IPS-NIHi7 (cell line): ENCODE measurements around the gene ZBTB34.
A peak's percentile ranks its signal among the peaks of the same experiment; 100 is the strongest.

Experiments
- DNase-seq: peaks from one replicate; pipeline ENCODE4 v3.0.0; 2012; ENCODE audit warnings: mixed read lengths; ENCODE audit errors: extremely low spot score

The ZBTB34 gene

DNA sequence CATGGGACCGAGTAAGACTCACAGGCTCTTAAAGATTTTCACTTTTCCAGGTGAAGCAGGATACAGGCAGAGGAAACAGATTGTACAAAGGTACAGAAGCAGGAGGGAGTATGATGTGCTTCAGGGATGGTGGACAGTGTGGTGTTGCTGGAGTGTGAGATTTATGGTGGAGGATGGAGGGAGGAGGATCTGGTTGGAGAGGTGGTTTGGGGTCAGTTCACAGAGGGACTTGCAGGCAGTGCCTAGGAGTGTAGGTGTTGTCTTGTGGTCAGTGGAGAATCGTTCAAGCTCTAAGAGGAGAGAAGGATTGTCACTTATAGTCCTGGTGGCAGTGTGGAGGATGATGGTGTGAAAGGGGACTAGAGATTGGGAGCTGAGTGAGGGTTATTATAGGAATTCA, 65.9 kb downstream of the ZBTB34 start:
- DNase-seq: no peak

DNA sequence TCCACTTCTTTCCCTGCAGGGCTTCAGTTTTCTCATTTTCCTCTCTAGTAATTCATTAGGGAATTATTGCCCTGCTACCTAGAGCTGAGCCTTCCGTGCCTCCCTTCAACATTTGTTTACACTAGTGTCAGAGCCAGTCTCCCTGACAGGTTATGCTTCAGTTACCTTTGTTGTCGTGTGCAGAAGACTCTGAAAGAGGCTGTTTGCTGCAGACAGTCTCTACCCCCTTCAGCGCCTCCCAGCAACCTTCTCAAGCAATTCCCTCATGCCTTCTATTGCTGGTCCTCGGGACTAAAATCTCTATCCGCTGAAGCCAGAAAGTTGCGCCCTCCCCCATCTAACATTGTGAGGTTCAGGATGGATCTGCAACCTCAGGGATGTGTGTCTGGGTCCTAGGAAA, 67.0 kb downstream of the ZBTB34 start:
- no peak for DNase-seq

DNA sequence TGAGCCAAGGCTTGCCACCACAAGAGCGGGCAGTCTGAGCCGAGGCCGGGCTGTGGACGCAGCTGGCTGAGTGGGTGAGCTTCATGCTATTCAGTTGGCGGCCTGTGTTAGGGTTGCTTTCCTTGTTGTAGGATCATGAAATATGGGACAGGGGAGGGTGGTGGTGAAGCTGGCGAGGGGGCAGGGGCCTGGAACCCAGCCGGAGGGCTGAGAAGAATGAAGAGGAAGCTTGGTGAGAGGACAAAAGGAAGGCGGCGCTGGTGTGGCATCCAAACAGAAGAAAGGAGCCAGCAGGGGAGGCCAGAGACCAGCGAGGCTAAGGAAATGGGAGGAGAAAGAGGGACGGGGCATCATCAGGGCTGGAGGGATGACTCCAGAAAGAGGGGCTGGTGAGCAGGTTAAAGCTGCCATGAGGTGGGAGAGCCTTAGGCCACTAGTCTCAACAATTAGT, 72.5 kb downstream of the ZBTB34 start:
- peak; percentile 61 for DNase-seq

DNA sequence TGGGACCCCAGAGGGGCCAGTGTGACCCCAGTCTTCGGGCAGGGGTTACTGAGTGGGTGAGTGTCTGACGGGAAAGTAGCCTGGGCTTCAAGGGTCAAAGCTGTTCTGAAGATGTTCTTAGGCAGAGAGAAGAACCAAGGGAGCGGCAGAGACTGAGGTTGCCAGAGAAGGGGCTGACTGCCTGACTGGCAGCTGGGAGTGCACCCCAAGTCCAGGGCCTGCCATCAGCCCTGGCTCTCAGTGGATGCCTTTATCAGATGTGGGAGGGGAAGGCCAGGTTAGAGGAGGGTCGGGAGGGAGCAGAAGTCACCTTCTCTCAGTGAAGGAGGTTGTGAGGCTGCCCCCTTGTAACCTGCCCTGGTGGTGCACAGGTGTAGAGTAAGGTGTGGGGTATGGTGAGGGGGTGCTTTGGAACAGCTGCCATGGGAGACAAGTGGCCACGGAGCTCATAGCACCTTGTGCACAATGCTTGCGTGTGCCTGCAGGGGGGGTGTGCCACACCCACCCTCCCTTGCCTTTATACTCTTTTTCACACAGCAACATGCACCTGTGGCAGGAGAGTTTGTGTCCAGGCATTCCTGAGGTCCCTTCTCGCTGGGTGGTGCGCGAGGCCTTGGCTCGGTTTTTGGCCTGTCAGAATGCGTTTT, 73.0 kb downstream of the ZBTB34 start:
- no peak for DNase-seq

DNA sequence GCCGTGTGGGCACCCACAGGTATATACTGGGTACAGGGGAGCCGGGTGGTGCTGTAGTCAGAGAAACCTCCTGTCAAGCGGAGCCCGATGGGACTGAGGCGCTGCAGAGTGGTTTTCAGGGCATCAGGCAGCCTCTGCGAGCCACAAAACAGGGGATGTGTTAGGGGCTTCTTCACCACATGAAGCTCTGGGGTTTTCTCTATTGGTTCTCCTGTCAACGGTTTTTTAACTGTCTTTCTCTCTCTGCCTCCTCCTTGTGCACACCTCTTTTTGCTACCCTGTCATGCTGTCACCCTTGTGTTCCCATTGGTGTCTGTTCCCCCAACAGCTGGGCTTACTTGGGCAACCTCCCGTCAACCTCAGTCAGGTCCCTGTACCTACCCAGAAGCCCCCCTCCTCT, 74.0 kb downstream of the ZBTB34 start:
- no peak for DNase-seq
